IPS-NIHi7 (cell line): ENCODE measurements around the gene KPTN.
"Not testable (repeated sequence)": the region's sequence is repeated elsewhere in the genome, so short reads cannot be mapped to it uniquely, and the experiment has no call there.

Experiments used
- DNase-seq: peaks from one replicate; pipeline ENCODE4 v3.0.0; 2012; ENCODE audit warnings: mixed read lengths; ENCODE audit errors: extremely low spot score

KPTN gene

GRCh38 chr19:47492137-47492533 is 8.1 kb upstream of the KPTN start:
- DNase-seq: no peak

- DNase-seq: no peak
Observed at GRCh38 chr19:47491358-47492136, 7.5 kb upstream of the KPTN start.

- no peak for DNase-seq
Observed at GRCh38 chr19:47490847-47491246, 6.8 kb upstream of the KPTN start.

GRCh38 chr19:47490031-47490430 is 6.0 kb upstream of the KPTN start:
- no peak for DNase-seq

- DNase-seq: no peak
Observed at GRCh38 chr19:47489072-47489914, 5.3 kb upstream of the KPTN start.

GRCh38 chr19:47487551-47488515 is 3.8 kb upstream of the KPTN start:
- DNase-seq: no peak

GRCh38 chr19:47486900-47487299 is 2.9 kb upstream of the KPTN start:
- no peak for DNase-seq

GRCh38 chr19:47486220-47486619 is 2.2 kb upstream of the KPTN start:
- DNase-seq: not testable (repeated sequence)

- DNase-seq: no peak
Observed at GRCh38 chr19:47485210-47485609, 1.2 kb upstream of the KPTN start.

- DNase-seq: no peak
Observed at GRCh38 chr19:47483200-47483599, 819 bp downstream of the KPTN start.

- DNase-seq: no peak
Observed at GRCh38 chr19:47481460-47482052, 2.5 kb downstream of the KPTN start.

- DNase-seq: no peak
Observed at GRCh38 chr19:47480658-47481057, 3.4 kb downstream of the KPTN start.

GRCh38 chr19:47479701-47480503 is 4.1 kb downstream of the KPTN start:
- peak; percentile 94 for DNase-seq

- DNase-seq: no peak
Observed at GRCh38 chr19:47476438-47476972, 7.5 kb downstream of the KPTN start.

- DNase-seq: no peak
Observed at GRCh38 chr19:47475465-47475864, 8.6 kb downstream of the KPTN start.

GRCh38 chr19:47473336-47473735 is 10.7 kb downstream of the KPTN start:
- DNase-seq: no peak

GRCh38 chr19:47471733-47472457 is 12.1 kb downstream of the KPTN start, which contains the start of gene SLC8A2:
Gene SLC8A2, minus strand, starts transcription at chr19:47471893. Its CDS starts 5,490 bp downstream, at chr19:47466403.
- DNase-seq: peak; percentile 95

- DNase-seq: no peak
Observed at GRCh38 chr19:47471381-47471732, 12.7 kb downstream of the KPTN start.

GRCh38 chr19:47470447-47471195 is 13.4 kb downstream of the KPTN start:
- no peak for DNase-seq
